ENCODE measurements around the gene ZC3HAV1L. TPM values are rescaled to one million over a fixed set of nuclear protein-coding genes. Genes with fewer than 3 reads are reported as not detected.

The ZC3HAV1L gene, protein sequence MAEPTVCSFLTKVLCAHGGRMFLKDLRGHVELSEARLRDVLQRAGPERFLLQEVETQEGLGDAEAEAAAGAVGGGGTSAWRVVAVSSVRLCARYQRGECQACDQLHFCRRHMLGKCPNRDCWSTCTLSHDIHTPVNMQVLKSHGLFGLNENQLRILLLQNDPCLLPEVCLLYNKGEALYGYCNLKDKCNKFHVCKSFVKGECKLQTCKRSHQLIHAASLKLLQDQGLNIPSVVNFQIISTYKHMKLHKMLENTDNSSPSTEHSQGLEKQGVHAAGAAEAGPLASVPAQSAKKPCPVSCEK
- 34.2 TPM for total RNA-seq

DNA sequence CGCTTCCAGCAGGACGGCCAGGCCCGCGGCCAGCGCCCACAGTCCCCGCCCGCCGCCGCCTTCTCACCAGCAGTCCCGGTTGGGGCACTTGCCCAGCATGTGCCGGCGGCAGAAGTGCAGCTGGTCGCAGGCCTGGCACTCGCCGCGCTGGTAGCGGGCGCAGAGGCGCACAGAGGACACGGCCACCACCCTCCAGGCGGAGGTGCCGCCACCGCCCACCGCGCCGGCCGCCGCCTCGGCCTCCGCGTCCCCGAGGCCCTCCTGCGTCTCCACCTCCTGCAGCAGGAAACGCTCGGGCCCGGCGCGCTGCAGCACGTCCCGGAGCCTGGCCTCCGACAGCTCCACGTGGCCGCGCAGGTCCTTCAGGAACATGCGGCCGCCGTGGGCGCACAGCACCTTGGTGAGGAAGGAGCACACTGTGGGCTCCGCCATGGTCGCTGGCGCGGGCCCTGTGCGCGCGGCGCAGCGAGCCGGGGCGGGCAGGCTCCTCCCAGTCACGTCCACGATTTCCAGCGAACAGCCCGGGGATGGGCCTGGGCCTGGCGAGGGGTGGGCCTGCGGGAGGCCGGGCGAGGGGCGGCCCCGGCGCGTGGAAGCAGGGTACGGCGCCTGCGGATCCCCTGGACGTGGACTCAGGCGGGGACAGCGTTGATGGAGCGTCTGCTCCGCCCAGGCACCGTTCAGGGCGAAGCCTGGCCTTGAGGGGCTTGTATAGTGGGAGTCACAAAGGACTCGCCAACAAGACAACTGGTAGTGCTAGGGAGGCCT, at the start of gene ZC3HAV1L:
ZC3HAV1L (minus strand) TSS at position 457 of the 768 bp plus-strand sequence; CDS start at position 432, 25 bp downstream.

DNA sequence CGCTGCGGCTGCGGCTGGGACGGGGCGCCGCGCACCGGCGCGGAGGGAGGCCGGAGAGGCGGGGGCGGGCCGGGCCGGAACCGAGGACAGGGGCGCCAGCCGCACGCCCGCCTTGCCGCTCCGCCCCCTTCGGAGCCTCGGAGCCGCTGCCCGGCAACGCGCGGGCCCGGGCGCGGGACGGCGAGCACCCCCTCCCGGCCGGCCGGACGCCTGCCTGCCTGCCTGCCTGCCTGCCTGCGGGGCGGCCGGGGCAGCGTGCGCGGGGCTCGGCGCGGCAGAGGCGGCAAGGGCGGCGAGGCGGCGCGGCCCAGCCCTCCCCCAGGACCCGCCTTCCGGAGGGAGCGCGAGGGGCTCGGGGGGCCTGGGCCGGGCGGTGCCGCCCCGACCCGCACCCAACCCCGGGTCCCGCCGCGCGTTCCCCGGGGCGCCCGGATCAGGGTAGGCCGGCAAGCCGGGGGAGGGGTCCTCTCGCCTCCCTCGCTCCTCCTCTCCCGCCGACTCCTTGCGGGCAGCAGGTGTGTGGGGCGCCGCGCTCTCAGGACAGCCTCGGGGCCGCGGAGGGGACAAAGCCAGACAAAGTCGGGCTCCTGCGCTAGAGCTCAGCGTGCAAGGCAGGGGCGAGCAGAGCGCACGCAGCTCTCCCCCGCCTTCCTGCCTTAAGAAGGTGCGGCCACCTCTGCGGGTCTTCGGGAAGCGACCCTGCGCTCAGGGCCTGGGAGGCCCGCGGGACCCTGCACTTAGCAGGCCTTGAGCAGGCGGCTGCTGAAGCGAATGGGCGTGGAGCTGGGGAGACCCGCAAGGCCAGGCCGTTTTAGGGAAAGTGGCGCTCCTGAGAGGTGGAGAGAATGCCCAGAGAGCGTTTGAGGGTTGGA, 54.3 kb downstream of the ZC3HAV1L start, which contains the start of gene KIAA1549:
KIAA1549 (minus strand) TSS at position 58 of the 872 bp plus-strand sequence. CDS start 120 bp downstream, outside the sequence.

Other genes starting within 250 kb of the ZC3HAV1L start
- not detected for gene TMEM213, start 238.0 kb downstream of the ZC3HAV1L start, total RNA-seq
- gene ATP6V0A4, start 237.8 kb downstream of the ZC3HAV1L start, total RNA-seq, result 0.66 TPM
- gene KIAA1549, start 54.7 kb downstream of the ZC3HAV1L start, total RNA-seq, result 16.4 TPM
- 23.1 TPM for gene ZC3HAV1, start 73.7 kb upstream of the ZC3HAV1L start, total RNA-seq
- gene UBN2, start 195.2 kb upstream of the ZC3HAV1L start, total RNA-seq, result 43.9 TPM